Measurements from ENCODE around the gene RHOD.

RHOD gene, protein sequence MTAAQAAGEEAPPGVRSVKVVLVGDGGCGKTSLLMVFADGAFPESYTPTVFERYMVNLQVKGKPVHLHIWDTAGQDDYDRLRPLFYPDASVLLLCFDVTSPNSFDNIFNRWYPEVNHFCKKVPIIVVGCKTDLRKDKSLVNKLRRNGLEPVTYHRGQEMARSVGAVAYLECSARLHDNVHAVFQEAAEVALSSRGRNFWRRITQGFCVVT

GRCh38 chr11:67056267-67057204 is at the start of gene RHOD:
TSS of gene RHOD (plus strand) at chr11:67056847. CDS start at chr11:67056903, 56 bp downstream.
- peak; percentile 37 for DNase-seq (ENCODE audit: low read depth, low spot score)

- no peak for DNase-seq (ENCODE audit: low read depth, low spot score)
Observed at GRCh38 chr11:67007126-67007525, 49.5 kb upstream of the RHOD start.

GRCh38 chr11:67010296-67010905 is 46.2 kb upstream of the RHOD start:
- no peak for DNase-seq (ENCODE audit: low read depth, low spot score)

DNA sequence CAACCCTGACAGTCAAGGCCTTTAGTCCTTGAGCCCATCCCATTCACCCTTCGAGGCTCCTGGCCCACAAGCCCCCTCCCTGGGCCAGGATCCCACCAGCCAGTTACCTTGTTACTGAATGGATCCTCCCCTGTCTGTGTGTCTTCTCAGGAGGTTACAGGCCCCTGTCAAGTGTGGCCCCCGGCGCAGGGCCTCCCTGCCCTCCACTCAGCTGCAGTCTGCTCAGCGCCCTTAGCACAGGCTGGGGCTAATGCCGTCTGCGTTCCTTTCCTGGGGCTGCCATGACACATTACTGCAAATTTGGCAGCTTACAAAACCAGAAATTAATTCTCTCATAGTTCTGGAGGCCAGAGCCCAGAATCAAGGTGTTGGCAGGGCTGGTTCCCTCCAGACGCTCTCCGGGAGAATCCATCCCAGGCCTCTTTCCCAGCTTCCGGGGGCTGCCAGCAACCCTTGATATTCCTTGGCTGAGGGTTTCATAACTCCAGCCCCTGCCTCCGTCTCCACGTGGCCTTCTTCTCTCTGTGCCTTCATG is 43.1 kb upstream of the RHOD start:
- no peak for DNase-seq (ENCODE audit: low read depth, low spot score)

DNA sequence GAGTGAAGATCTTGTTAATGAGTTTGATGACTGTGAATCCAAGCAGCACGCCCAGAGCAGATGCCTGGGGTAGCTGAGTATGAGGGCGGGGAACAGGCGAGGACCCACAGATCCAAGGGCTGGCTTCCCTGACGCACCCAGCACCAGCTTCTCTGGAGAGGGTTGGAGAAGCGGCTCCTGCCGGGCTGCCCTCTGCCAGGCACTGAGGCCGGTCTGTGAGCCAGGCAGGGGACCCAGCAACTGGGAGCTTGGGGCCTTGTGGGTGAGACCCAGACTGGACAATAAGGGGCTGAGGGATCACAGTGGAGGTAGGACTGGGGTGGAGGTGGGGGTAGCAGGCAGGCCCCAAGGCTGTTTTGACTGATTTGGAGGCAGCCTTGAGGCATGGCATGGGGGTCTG is 42.3 kb upstream of the RHOD start:
- no peak for DNase-seq (ENCODE audit: low read depth, low spot score)

GRCh38 chr11:67015048-67015447 is 41.6 kb upstream of the RHOD start:
- no peak for DNase-seq (ENCODE audit: low read depth, low spot score)

GRCh38 chr11:67016550-67016949 is 40.1 kb upstream of the RHOD start:
- DNase-seq (ENCODE audit: low read depth, low spot score), result no peak

- no peak for DNase-seq (ENCODE audit: low read depth, low spot score)
Observed at GRCh38 chr11:67020949-67021348, 35.7 kb upstream of the RHOD start.

- DNase-seq (ENCODE audit: low read depth, low spot score), result no peak
Observed at GRCh38 chr11:67022341-67022933, 34.2 kb upstream of the RHOD start.

DNA sequence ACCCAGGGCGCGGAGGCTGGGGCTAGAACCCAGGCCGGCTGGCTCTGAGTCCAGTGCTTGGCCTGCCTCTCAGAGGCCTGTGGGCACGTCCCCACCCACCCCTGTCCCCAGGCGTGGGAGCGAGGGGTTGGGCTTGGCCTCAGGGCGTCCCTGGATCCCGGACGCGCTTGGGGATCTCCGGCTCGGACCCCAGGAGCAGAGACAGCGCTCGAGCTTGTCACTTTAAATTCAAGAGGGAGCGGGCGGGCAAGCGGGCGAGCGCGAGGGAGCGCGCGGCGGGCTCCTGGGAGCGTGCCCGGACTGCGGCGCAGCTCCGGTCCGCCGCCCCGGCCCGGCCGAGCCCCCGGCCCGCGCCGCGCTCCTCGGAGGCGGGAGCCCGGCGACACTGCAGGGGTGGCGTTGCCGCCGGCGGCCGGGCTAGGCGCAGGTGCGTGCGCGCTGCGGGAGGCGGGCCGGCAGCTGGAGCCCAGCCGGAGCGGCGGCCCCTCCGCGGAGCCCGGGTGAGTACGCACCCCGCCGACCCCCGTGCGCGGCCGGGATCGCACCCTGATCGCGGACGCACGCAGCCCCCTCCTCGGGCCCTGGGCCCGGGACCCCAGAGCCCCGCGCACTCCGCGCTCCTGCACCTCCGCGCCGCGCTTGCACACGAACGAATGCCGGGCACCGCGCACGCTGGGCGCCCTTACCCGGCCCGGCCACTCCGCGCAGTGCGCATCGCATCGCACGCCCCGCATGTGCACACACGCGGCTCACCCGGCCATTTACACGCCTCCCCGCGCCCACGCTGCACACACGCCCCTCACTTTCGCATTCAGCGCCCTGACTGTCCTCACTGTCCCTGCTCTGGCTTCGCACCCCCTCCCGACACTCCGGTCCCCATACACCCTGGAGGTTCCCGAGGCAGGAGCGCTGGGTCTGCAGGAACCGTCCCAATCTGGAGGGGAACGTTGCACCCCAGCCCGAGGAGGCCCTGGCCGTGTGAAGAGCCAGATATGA is 33.4 kb upstream of the RHOD start, which contains the start of gene SYT12:
Gene SYT12, plus strand, starts transcription at position 174 of the 996 bp plus-strand sequence. CDS start 7,011 bp downstream, outside the sequence.
- DNase-seq (ENCODE audit: low read depth, low spot score), result no peak

- DNase-seq (ENCODE audit: low read depth, low spot score), result no peak
Observed at GRCh38 chr11:67023957-67024353, 32.7 kb upstream of the RHOD start.

DNA sequence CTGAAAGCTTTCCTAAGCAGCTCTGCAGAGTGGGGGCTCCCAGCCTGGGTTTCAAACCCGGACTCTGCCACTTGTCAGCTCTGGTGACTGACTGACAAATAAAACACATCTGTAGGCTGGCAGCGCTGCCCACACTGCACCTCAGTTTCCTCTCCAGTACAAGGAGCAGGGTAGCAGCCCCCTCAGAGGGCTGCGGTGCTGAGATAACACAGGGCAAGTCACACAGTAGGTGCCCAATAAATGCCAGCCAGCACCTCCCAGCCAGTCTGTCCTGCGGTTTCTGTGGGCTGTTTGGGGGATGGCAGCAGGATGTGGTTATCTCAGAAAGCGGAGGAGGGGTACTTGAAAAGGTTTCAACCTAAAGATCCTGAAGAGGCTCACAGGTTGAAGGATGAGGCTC is 32.2 kb upstream of the RHOD start:
- no peak for DNase-seq (ENCODE audit: low read depth, low spot score)

DNA sequence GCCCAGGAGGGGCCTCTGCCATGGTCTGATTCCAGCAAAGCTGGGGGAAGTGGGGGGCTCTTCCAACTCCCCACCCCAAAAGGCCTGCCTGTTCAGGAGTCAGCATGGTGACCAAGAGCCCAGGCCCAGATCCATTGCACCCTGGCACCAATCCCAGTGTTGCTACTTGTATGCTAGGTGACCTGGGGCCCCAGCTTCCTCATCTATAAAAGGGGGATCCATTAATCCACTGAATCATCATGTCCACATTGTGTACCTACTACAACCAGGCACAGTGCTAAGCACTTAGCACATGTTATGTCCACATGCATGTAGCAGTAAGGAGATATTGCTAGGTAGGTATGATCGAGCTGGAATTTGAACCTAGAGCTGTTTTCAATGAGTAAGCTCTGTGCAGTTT is 31.7 kb upstream of the RHOD start:
- DNase-seq (ENCODE audit: low read depth, low spot score), result no peak

GRCh38 chr11:67025750-67026149 is 30.9 kb upstream of the RHOD start:
- DNase-seq (ENCODE audit: low read depth, low spot score), result no peak

- no peak for DNase-seq (ENCODE audit: low read depth, low spot score)
Observed at GRCh38 chr11:67026941-67027340, 29.7 kb upstream of the RHOD start.

DNA sequence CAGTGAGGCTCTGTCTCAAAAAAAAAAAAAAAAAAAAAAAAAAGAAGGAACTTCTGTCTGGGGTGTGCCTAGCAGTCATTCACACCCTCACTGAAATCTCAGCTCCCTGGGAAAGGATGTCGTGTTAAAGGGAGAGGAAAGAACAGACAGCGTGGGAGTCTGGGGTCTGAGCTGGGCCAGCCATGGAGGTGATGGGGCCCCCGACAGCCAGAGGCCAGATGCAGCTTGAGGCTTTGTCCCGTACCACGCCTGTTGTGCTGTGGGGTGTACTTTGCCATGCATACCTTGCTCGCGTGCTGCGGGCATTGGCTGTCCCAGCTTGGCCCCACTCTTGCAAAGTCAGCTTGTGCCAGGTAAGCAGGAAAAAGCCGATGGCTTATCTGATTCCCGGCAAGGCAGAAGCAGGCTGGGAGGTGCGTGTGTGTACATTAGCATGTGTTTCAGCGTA is 29.1 kb upstream of the RHOD start:
- no peak for DNase-seq (ENCODE audit: low read depth, low spot score)

GRCh38 chr11:67027943-67028542 is 28.6 kb upstream of the RHOD start:
- DNase-seq (ENCODE audit: low read depth, low spot score), result peak; percentile 59

GRCh38 chr11:67029146-67029545 is 27.5 kb upstream of the RHOD start:
- no peak for DNase-seq (ENCODE audit: low read depth, low spot score)

DNA sequence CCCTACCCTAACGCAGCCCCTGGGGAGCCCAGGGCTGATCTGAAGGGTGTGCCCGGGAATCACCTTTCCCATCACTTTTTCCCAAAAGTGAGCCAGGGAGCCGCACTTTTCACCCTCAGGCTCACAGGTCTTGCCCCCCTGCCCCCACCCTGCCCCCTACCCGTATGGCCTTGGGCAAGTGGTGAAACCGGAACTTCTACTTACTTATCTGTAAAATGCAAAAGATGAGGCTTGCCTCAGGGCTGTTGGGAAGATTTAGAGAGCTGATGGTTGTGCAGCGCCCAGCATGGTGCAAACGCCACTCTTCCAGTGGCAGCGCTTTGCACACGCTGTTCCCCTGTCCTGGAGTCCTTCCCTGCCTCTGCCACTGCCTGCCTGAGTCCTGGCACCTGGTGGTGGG is 25.7 kb upstream of the RHOD start:
- DNase-seq (ENCODE audit: low read depth, low spot score), result peak; percentile 88

All from ELF-1 (cell line).